Activated CD8-positive, alpha-beta memory T cell treated with anti-CD3 and anti-CD28 coated beads for 1 hour (primary cell): ENCODE data around the gene GGA1.
"Not testable (repeated sequence)": the region's sequence is repeated elsewhere in the genome, so short reads cannot be mapped to it uniquely, and the experiment has no call there.

Source experiments
- DNase-seq, 2 donors: peaks; one replicate each; pipeline ENCODE4 v3.0.0-alpha.2; 2020; ENCODE audit warnings: low read depth in 1 of 2; ENCODE audit errors: extremely low read depth in 1 of 2

The GGA1 gene

GRCh38 chr22:37643225-37643847, 34.7 kb downstream of the GGA1 start:
- DNase-seq: peak; percentile 65 to 83

DNA sequence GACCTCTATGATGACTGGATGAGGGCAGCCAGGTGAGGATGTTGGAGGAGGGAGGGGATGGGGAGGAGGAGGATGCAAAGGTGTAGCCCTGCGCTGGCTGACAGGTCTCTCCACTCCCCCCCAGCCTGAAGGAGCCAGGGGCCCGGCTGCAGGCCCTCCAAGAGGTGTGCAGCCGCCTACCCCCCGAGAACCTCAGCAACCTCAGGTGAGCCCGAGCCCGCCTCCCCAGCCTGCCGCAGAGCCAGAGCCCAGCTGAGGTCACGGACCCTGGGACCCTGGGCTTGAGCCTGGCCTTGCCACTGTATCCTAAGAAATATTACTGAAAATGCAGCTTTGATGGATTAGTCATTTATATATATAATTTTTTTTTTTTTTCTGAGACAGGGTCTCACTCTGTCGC, 38.7 kb downstream of the GGA1 start:
- DNase-seq: no peak

- no peak for DNase-seq
Measured at GRCh38 chr22:37647928-37648327, 39.3 kb downstream of the GGA1 start.

- DNase-seq: no peak
Measured at GRCh38 chr22:37650463-37651136, 42.0 kb downstream of the GGA1 start.

DNA sequence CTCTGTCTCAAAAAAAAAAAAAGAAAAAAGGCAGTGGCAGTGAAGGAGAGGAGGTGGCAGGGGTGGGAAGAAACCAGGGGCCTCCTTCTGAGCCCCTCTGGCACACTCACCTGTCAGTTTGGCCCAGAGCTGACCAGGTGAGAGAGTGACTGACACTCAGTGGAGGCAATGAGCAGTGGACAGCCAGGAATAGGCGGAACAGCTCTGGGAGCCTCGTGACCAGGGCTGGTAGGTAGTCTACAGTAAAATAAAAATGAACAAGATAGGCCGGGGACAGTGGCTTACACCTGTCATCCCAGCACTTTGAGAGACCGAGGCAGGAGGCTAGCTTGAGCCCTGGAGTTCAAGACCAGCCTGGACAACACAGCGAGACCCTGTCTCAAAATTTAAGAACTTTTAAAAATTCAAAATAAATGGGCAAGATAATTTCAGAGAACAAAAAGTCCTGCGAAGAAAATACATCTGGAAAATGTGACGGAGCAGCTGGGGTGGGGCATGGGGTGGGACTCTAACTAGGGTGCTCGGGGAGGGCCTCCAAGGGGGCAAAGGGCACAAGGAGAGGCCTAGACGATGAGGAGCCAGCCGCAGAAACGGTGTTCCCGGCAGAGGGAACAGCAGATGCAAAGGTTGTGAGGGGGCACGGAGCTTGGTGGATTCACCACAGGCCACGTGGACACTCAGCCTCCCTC, 46.1 kb downstream of the GGA1 start:
- DNase-seq: no peak

GRCh38 chr22:37655252-37655563, 46.6 kb downstream of the GGA1 start:
- DNase-seq: no peak

GRCh38 chr22:37656583-37656982, 47.9 kb downstream of the GGA1 start:
- DNase-seq: not testable (repeated sequence)

DNA sequence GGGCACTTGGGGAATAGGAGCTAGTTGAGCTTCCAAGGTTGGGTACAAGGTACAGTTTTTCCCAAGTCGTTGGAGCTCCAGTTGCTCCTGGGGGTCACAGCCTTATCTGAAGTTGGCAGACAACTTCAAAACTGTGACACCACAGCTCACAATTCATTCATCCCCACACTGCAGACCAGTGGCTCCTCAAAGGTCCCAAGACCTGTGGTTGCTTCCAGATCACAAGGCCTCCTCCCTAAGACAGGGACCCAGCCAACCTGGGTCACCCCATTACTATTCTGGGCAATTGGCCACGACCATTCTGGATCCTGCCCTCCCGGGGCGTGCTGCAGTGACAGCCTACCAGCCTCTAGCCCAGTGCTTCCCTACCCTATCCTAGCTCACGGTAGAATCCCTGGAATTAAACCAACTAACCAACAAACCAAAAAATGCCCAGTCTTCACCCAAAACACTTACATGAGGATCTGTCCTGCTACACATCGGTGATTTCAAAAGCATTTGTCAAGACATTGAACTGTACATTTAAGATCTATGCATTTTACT, 49.0 kb downstream of the GGA1 start:
- DNase-seq: no peak

DNA sequence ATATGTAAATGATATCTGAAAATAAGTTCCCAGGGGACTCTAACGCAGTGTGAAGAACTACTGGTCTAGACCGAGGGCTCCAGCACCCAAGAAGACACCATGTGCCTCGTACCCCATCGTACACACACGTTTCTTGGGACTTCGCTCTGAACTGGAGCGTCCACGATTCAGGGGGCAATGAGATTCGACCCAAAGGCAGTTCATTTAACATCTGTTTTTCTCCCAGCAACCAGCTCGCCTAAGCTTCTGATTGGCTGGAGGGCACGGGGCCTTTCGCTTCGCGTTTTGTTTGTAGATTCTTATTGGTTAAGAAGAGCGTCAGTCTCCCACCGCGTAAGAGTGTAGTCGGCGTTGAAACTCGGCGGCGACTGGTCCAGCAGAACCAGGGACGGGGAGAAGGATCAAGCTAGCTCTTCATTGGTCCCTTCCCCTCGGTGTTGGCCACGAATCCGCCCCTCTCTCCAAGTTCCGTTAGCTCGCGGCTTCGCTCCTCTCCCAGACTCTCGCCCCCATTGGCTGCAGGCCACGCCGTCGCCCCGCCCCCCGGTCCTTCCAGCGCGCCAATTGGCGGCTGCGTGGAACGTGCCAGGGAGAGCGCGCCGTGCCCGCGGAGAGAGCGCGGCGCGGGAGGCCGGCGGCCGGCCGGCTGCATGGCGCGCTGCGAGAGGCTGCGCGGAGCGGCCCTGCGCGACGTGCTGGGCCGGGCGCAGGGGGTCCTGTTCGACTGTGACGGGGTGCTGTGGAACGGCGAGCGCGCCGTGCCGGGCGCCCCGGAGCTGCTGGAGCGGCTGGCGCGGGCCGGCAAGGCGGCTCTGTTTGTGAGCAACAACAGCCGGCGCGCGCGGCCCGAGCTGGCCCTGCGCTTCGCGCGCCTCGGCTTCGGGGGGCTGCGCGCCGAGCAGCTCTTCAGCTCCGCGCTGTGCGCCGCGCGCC, 49.8 kb downstream of the GGA1 start, which contains the start of gene PDXP:
Gene PDXP (plus strand): TSS at position 591 of the 933 bp plus-strand sequence. CDS start 60 bp downstream, at position 651.
- DNase-seq: peak; percentile 94 to 98

GRCh38 chr22:37659066-37659896, 50.6 kb downstream of the GGA1 start:
- no peak for DNase-seq

- no peak for DNase-seq
Measured at GRCh38 chr22:37659897-37660708, 51.5 kb downstream of the GGA1 start.

DNA sequence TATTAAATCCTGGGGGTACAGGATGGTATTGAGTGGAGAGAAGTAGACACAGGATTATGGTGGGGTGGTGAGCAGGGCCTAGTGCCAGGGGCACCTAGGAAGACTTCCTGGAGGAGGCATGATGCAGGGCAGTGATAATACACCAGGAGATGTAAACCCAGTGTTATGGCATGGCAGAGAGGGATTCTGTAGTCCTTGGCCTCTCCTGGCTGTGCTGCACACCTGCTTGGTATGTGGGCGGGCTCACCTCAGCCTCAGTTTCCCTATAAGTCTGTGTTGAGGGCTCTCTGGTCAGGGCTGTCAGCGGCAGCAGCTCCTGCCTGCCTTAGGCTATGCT, 52.0 kb downstream of the GGA1 start:
- DNase-seq: no peak

DNA sequence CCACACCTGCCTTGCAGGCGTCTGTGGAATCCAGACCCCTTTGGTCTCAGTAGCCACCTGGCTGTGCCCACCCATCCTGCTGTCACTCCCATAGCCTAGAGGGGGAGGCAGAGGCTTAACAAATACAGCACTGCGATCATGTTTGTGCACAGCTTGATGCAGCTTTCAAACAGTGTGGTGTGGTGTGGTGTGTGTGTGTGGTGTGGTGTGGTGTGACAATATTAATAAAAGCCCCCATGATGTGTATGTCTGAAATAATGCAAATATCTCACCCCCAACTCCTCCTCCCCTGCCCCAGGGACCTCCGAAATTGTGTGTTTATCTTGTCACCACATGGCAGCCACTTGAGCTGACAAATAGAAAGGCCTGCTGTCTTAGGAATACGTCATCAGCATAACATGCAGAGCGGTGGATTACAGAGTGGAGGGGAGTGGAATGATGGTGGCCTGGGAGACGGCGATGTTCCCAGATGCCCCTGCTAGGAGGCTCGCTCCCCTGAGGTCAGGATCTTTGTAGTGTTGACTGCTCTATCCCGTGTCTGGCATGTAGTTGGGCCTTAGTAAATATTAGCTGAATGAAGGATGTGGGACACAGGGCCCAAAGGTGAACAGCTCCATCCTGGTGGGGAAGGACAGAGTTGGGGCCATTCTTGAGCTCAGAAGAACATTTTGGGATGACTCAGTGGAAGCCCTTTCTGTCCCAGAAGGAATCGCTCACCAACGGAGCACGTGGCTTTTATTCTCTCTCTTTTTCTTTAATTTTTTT, 52.7 kb downstream of the GGA1 start:
- no peak for DNase-seq

GRCh38 chr22:37662039-37662438, 53.4 kb downstream of the GGA1 start:
- no peak for DNase-seq

- DNase-seq: no peak
Measured at GRCh38 chr22:37663521-37664140, 55.0 kb downstream of the GGA1 start.

GRCh38 chr22:37664249-37665101, 55.8 kb downstream of the GGA1 start:
- no peak for DNase-seq

DNA sequence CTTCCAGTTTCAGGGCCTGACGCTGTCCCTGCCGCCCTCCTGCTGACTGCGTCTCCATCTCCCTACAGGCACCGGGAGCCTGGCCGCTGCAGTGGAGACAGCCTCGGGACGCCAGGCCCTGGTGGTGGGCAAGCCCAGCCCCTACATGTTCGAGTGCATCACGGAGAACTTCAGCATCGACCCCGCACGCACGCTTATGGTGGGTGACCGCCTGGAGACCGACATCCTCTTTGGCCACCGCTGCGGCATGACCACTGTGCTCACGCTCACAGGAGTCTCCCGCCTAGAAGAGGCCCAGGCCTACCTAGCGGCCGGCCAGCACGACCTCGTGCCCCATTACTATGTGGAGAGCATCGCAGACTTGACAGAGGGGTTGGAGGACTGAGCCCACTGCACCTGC, 56.9 kb downstream of the GGA1 start:
- no peak for DNase-seq
